Measurements from ENCODE around the gene ATCAY.

DNA sequence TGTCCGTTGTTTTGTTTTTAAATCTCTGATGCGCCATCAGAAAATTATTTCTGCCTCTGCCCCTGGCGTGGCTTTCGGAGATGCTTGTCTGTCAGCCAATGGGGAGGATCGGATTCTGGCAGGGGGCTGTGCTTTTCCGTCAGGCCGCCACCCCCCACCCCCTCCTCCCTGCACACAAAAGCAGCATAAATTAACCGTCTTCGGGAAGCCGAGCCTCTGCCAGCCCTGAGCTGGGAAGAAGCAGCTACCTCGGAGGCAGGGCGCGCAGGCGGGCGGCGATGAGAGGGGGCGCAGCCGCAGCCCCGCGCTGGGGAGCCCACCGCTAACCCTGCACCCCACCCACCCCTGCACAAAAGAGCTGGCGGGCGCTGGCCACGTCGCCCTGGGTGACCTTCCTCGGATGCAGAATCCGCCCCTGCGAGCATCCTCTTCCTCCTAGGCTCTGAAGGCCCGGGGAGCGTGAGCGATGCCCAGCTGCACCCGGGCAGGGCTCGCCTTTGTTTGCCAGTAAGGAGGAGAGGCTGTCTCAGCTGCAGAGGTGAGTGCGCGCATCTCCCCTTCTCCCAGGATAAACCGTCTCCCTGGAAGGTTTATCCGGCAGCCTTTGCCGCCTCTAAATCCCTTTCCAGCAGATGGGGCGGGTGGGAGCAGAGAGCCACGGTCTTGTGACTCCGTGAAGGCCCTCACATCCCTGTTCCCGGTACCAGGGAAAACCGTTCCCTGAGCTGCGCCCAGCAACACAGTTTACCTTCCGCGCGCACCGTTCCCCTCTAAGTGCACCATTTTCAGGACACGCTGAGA, at the start of gene ATCAY:
- TF ChIP-seq EP300 (IDR thresholded peaks at IDR 0.05) (no peak), POLR2A (IDR thresholded peaks at IDR 0.05) (no peak)
- TF ChIP-seq, protein P1, sequence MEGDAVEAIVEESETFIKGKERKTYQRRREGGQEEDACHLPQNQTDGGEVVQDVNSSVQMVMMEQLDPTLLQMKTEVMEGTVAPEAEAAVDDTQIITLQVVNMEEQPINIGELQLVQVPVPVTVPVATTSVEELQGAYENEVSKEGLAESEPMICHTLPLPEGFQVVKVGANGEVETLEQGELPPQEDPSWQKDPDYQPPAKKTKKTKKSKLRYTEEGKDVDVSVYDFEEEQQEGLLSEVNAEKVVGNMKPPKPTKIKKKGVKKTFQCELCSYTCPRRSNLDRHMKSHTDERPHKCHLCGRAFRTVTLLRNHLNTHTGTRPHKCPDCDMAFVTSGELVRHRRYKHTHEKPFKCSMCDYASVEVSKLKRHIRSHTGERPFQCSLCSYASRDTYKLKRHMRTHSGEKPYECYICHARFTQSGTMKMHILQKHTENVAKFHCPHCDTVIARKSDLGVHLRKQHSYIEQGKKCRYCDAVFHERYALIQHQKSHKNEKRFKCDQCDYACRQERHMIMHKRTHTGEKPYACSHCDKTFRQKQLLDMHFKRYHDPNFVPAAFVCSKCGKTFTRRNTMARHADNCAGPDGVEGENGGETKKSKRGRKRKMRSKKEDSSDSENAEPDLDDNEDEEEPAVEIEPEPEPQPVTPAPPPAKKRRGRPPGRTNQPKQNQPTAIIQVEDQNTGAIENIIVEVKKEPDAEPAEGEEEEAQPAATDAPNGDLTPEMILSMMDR (IDR thresholded peaks at IDR 0.05), result no peak
